ENCODE measurements around the gene MEX3A.

GRCh38 chr1:156082309-156083091 lies at the start of gene MEX3A:
- TF ChIP-seq TAF1 (conservative IDR thresholded peaks at IDR 0.05) (no peak), CTCF (IDR thresholded peaks at IDR 0.05; ENCODE audit: low read depth, low read length, missing input control) (no peak), ATF3 (IDR thresholded peaks at IDR 0.05) (no peak), MAX (IDR thresholded peaks at IDR 0.05) (peak; percentile 35), EGR1 (IDR thresholded peaks at IDR 0.05; ENCODE audit: low read depth in 2 of 2) (no peak), FOXA1 (IDR thresholded peaks at IDR 0.05) (no peak)
